MG63 (cell line): ENCODE results near the gene IL1RAPL2. TPM values are rescaled to one million over a fixed set of nuclear protein-coding genes. Genes with fewer than 3 reads are reported as not detected.
"Not testable (repeated sequence)": the region's sequence is repeated elsewhere in the genome, so short reads cannot be mapped to it uniquely, and the experiment has no call there.

Experiments
- DNase-seq: peaks from one replicate; pipeline ENCODE4 v3.0.0-alpha.2; 2020
- H3K27me3 ChIP-seq: fragments of 250-450 bp; sonication (Bioruptor Pico); 2 replicates; pipeline ENCODE4 v1.5.1; 2020; ENCODE audit warnings: mild to moderate bottlenecking, moderate library complexity
- H3K36me3 ChIP-seq: fragments of 250-450 bp; sonication (Bioruptor Pico); 2 replicates; pipeline ENCODE4 v1.5.1; 2020; ENCODE audit warnings: mild to moderate bottlenecking, moderate library complexity
- H3K4me3 ChIP-seq: fragments of 250-450 bp; sonication (Bioruptor Pico); 2 replicates; pipeline ENCODE4 v1.5.1; 2020; ENCODE audit warnings: mild to moderate bottlenecking, moderate library complexity
- H3K9me3 ChIP-seq: fragments of 250-450 bp; sonication (Bioruptor Pico); 2 replicates; pipeline ENCODE4 v1.5.1; 2020; ENCODE audit warnings: mild to moderate bottlenecking, moderate library complexity
- total RNA-seq: library from RNA; depleted of rRNA; stranded (reverse); fragments of >200 nt; shearing (Covaris generic); gene quantifications from 2 replicates; pipeline ENCODE4 v1.2.3, GENCODE V29; 2014; ENCODE audit warnings: low replicate concordance

The IL1RAPL2 gene
- total RNA-seq, 1 experiment from 2014 or later = not detected

DNA sequence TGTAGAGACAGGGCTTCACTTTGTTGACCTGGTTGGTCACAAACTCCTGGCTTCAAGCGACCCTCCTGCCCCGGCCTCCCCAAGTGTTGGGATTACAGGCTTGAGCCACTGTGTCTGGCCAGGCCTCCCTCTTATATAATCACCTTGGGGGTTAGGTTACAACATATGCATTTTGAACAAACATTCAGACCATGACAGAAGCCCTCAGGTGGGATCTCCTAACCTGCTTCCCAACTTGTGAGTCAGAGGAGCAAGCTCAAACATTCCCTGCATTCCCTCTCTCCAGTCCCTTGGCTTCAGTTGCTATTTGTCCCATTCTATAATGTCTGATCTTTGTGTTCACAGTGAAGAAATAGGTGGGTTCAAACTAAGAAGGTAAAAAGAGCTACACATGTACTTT, 1179.9 kb downstream of the IL1RAPL2 start:
- H3K36me3 ChIP-seq = no peaks in the 10 kb centered on the region
- H3K4me3 ChIP-seq = no peak overlapping the region
- H3K27me3 ChIP-seq = no peaks in the 10 kb centered on the region
- H3K9me3 ChIP-seq = no peaks in the 10 kb centered on the region
- DNase-seq = no peak

DNA sequence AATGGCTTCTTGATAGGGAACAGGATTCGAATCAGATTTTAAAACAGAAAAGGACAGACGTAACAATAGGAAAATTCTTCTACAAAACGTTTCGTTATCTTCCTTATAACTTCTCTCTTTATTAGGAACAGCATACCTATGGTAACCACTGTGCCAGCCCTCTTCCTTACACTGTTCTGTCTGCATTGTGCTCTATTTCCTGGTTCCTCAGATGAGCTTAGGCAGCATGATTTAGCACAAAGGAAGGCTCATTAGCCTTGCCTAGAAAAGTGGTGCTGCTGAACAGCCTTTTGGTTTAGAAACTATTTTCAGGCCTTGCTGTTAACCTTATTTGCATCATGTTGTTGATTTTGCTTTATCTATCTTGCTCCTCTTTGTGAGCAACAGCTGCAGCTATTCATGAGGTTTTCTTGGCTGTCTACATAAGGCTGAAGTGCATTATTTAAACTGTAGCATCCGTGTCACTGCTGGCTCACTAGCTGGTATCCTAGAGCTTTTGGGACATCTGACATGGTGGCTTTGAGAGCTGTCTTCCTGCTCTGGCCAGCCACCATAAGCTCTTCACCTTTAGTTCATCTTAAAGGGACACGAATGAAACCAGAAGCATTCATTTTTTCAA, 1186.4 kb downstream of the IL1RAPL2 start:
- DNase-seq = no peak
- Histone ChIP-seq H3K27me3 (no peaks in the 10 kb centered on the region), H3K9me3 (no peaks in the 10 kb centered on the region), H3K4me3 (no peak overlapping the region), H3K36me3 (no peaks in the 10 kb centered on the region)

DNA sequence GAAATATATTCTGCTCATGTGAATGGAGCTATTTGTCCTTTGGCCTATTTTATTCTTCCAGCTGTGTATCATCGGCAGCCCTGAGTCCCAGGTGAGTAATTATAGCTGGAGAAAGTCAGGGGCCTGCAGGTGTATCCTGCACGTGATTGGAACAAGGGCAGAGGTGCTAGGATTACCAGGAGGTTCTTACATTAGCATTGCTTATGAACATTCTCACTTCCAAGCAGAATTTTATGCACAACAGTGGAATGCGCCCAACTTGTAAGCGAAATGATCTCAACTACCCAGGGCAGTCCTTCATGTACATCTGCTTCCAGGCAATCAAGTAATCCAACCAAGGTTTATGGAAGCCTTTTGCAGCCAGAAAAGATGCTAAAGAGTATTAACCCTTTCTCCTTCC, 1187.4 kb downstream of the IL1RAPL2 start:
- H3K9me3 ChIP-seq = no peaks in the 10 kb centered on the region
- no peaks in the 10 kb centered on the region for H3K27me3 ChIP-seq
- no peak overlapping the region for H3K4me3 ChIP-seq
- DNase-seq = no peak
- no peaks in the 10 kb centered on the region for H3K36me3 ChIP-seq

- H3K27me3 ChIP-seq = no peaks in the 10 kb centered on the region
- DNase-seq = no peak
- H3K36me3 ChIP-seq = no peaks in the 10 kb centered on the region
- no peaks in the 10 kb centered on the region for H3K9me3 ChIP-seq
- no peak overlapping the region for H3K4me3 ChIP-seq
These were observed 1188.4 kb downstream of the IL1RAPL2 start for GRCh38 chrX:105754286-105754964.

- no peaks in the 10 kb centered on the region for H3K36me3 ChIP-seq
- no peaks in the 10 kb centered on the region for H3K27me3 ChIP-seq
- no peaks in the 10 kb centered on the region for H3K9me3 ChIP-seq
- no peak for DNase-seq
- no peak overlapping the region for H3K4me3 ChIP-seq
These were observed 1189.1 kb downstream of the IL1RAPL2 start for GRCh38 chrX:105755109-105755508.

GRCh38 chrX:105758754-105759153, 1192.8 kb downstream of the IL1RAPL2 start:
- H3K9me3 ChIP-seq = no peaks in the 10 kb centered on the region
- no peak for DNase-seq
- no peaks in the 10 kb centered on the region for H3K36me3 ChIP-seq
- H3K4me3 ChIP-seq = no peak overlapping the region
- no peaks in the 10 kb centered on the region for H3K27me3 ChIP-seq

- Histone ChIP-seq H3K9me3 (no peaks in the 10 kb centered on the region), H3K27me3 (no peaks in the 10 kb centered on the region), H3K36me3 (no peaks in the 10 kb centered on the region), H3K4me3 (no peak overlapping the region)
- no peak for DNase-seq
These were observed 1193.6 kb downstream of the IL1RAPL2 start for GRCh38 chrX:105759598-105759997.

GRCh38 chrX:105765691-105766090, 1199.7 kb downstream of the IL1RAPL2 start:
- H3K27me3 ChIP-seq = no peaks in the 10 kb centered on the region
- no peak for DNase-seq
- no peaks in the 10 kb centered on the region for H3K36me3 ChIP-seq
- H3K9me3 ChIP-seq = no peaks in the 10 kb centered on the region
- H3K4me3 ChIP-seq = no peak overlapping the region

GRCh38 chrX:105773801-105774200, 1207.8 kb downstream of the IL1RAPL2 start:
- Histone ChIP-seq H3K4me3 (no peak overlapping the region), H3K9me3 (no peaks in the 10 kb centered on the region), H3K36me3 (no peaks in the 10 kb centered on the region), H3K27me3 (no peaks in the 10 kb centered on the region)
- DNase-seq = no peak

DNA sequence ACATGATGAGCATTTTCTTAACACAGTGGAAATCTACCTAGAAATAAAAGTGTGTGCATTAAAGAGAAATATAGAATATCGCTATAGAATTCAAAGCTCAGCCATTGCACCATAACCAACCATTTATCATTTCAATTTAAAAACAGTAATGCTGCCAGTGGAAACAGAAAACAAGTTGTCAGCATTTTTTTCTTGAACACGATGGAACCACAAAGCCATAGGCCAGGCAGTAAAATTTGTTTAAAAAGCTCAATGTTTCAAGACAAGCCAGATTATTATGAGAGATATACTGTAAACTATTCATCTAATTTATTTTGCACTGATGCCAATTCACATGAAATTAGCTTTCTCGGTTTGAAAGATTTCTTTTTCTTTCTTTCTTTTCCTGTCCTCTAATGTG, 1209.7 kb downstream of the IL1RAPL2 start:
- DNase-seq = no peak
- Histone ChIP-seq H3K36me3 (no peaks in the 10 kb centered on the region), H3K4me3 (no peak overlapping the region), H3K9me3 (no peaks in the 10 kb centered on the region), H3K27me3 (no peaks in the 10 kb centered on the region)

DNA sequence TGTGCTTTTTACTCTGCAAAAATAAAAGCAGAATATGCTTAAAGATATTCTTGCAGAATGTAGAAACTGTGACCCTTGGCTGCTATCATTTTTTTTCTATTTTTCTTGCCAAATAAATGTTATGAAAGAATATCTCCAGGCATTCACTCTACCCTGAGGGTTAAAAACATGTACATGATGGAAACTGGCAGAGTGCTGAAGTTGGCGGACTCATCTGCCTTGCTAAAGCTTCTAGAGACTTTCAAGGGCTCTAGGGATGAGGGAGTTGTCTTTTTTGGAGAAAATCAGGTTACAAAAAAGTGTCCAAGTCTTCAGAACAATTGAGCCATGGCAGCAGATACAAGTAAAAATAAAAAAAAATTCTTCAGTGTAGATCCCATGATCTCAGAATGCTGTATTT, 1215.8 kb downstream of the IL1RAPL2 start:
- Histone ChIP-seq H3K36me3 (no peaks in the 10 kb centered on the region), H3K9me3 (no peaks in the 10 kb centered on the region), H3K4me3 (no peak overlapping the region), H3K27me3 (no peaks in the 10 kb centered on the region)
- DNase-seq = no peak

DNA sequence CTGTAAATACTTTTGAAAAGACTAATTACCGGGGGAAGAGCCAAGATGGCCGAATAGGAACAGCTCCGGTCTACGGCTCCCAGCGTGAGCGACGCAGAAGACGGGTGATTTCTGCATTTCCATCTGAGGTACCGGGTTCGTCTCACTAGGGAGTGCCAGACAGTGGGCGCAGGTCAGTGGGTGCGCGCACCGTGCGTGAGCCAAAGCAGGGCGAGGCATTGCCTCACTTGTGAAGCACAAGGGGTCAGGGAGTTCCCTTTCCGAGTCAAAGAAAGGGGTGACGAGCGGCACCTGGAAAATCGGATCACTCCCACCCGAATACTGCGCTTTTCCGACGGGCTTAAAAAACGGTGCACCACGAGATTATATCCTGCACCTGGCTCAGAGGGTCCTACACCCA, 1230.9 kb downstream of the IL1RAPL2 start:
- not testable (repeated sequence) for H3K36me3 ChIP-seq, H3K9me3 ChIP-seq, H3K27me3 ChIP-seq, DNase-seq
- peak overlapping the region; percentile 36 for H3K4me3 ChIP-seq

- Histone ChIP-seq H3K36me3 (no peaks in the 10 kb centered on the region), H3K27me3 (no peaks in the 10 kb centered on the region), H3K9me3 (no peaks in the 10 kb centered on the region), H3K4me3 (no peak overlapping the region)
- no peak for DNase-seq
These were observed 1237.9 kb downstream of the IL1RAPL2 start for GRCh38 chrX:105803891-105804290.

DNA sequence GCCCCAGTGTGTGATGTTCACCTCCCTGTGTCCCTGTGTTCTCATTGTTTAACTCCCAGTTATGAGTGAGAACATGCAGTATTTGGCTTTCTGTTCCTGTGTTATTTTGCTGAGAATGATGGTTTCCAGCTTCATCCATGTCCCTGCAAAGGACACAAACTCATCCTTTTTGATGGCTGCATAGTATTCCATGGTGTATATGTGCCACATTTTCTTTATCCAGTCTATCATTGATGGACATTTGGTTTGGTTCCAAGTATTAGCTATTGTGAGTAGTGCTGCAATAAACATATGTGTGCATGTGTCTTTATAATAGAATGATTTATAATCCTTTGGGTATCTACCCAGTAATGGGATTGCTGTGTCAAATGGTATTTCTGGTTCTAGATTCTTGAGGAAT, 1239.7 kb downstream of the IL1RAPL2 start:
- not testable (repeated sequence) for H3K9me3 ChIP-seq, H3K36me3 ChIP-seq, DNase-seq, H3K4me3 ChIP-seq, H3K27me3 ChIP-seq

DNA sequence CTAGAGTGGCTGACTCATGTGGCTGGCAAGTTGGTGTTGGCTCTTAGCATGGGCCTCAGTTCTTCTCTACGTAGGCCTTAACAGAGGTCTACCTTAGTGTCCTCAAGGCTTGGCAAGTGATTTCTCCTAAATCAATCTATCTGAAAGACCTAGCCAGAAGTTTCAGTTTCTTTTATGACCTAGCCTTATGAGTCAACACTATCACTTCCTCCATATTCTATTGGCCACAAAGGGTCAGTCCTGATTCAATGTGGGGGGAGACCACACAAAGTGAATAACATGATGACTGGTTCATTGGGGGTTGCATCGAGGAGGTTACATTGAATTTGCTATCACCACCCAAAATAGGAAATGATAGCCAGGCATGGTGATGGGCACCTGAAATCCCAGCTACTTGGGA, 1250.5 kb downstream of the IL1RAPL2 start:
- Histone ChIP-seq H3K36me3 (no peaks in the 10 kb centered on the region), H3K27me3 (no peaks in the 10 kb centered on the region), H3K9me3 (no peaks in the 10 kb centered on the region), H3K4me3 (no peak overlapping the region)
- no peak for DNase-seq
